NCI-H2227 treated with DMSO at 0.1 percent for 48 hours (cell line): ENCODE measurements around the gene C11orf58.

Experiments used
- DNase-seq: peaks from one replicate; lab custom pipeline; 2025; lab: John Stamatoyannopoulos, UW

Gene C11orf58

DNA sequence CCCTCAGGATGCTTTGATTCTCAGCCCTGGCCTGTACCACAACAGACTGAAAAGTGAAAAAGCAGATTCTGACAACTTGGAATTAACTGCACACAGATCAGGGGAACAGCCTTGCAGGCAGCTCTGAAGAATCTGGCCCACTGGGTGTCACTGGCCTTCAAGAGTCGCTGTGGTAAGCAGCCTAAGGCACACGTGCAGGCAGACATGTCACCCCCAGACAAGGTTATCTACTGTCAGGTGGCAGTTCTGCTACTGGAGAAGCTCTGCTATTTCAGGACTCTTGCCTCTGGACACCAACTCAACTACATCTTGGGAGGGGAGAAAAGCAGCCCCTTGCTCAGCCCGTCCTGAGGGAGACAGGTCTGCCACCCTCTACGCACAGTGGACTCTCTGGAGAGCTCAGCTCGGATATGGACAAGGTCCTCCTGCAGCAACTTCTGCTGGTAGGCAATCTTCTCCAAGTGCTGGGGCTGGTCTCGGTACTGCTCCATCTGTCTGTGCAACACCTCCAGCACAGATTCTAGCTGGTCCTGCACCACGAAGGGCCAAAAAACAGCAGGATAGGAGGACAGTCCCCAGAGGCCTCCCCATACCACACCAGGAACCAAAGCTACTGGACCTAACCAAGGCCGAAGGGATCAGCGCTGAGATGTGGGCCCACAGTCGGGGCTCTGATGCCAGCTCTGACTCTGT lies 63.0 kb downstream of the C11orf58 start:
- DNase-seq, result no peak

DNA sequence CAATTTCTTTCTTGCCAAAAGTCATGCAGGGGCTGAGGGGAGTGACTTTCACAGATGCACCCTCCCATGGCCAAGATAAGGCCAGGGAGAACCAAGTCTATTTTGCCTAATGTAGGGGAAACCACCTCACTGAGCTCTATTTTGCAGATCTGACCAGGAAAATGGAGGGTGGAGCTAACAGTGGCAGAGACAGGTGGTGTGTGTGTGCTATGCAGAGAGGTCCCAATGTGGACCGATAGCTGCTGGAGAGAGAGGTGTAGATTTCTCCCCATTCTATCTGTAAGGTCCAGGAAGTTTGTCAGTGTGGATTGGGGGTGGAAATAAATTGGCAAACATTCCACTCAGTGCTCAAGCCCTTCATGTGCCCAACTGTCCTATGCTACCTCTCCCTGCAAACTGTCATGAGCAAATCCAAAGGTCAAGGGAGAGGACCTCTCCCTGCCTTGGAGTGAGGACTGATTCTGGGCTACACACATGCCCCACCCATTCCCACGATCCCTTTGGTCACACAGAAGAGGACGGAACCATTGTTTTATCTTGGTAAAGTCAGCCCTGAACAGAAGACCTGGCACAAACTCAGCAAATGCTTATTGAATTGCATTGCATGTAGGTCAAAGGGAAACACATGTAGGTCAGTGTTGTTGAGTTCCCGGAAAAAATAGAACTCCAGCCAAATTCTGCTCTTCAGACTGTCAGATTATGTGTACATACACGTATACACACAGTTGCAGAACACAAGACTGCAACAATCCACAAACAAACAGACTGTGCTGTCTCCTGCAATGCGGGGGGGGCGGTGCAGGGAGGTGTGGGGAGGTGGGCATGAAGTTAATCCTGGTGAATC lies 65.9 kb downstream of the C11orf58 start:
- no peak for DNase-seq

DNA sequence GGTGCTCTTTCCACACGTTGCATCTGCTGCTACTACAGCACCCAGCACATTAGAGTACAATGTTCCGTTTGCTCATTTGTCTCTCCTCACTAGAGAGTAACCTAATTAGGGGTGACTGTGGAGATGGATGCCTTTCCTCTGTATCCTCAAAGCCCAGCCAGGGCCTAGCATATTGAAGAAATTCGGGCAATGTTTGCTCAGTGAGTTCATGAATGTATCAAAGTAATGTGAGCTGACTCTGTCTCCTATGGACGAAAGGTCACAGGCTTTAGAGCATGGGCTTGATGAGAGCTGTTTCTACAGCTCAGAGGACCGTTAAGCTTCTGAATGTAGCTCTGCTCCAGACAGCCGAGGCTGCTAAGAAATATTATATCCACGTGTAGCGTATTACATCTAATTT lies 67.5 kb downstream of the C11orf58 start:
- DNase-seq, result no peak

DNA sequence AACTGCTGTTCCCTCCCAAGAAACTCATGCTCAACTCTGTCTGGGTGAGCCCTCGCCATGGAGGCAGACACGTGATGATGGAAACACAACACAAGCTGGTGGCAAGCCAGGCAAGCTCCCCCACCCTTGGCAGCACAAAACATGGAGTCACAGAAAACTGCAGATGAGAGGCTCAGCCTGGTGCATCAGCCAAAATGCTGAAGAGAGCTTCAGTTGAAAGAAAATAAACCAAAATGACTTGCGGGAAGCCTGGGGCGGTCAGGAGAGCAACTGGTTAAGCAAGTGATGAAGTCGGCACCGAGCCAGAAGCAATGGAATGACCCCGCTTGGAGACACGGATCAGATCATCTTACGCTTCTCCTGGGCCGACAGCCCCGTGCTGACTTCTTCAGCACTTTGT lies 68.3 kb downstream of the C11orf58 start:
- DNase-seq, result no peak

DNA sequence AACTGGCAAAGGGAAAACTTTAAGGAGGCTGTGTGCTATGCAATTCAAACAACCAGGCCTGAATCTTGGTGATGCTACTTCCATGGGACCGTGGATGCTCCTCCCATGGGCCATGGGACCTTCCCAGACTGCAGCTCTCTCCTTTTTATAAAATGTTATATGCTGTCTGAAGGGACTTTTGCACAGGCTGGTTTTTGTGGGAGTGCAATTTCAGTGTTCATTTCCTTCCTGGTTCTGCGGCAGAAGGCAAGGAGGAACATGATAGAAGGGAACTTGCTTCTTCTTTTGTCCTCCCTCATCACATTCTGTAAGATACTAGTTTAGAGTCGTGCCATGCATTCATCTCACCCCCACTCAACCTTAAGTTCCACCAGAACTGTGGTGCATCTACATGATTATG lies 68.9 kb downstream of the C11orf58 start:
- DNase-seq, result no peak
